Measurements from ENCODE around the gene NEO1. TPM values are rescaled to one million over a fixed set of nuclear protein-coding genes. Genes with fewer than 3 reads are reported as not detected.

The NEO1 gene
- total RNA-seq, 4 donors from 2014 or later: 15.5 to 73.4 (median 24.0) TPM

DNA sequence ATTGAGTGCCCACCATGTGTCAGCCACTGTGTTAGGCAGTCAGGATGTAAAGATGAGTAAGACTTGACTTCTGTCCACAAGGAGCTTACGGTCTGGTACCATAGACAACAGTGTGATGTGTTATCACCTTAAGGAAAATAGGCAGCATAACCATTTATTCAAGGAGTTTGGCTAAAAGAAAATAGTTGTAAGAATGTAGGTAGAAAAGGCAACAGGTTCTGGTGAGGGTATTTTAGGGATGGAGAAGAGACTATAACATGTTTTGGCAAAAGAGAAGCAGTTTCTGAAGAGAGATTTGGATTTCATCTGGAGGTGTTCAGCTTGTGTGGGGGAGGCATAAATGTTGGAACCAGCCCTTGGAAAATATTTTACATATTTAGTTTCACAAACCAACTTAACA, 194.6 kb downstream of the NEO1 start:
- no peak for ATAC-seq (ENCODE audit: low FRiP score)

DNA sequence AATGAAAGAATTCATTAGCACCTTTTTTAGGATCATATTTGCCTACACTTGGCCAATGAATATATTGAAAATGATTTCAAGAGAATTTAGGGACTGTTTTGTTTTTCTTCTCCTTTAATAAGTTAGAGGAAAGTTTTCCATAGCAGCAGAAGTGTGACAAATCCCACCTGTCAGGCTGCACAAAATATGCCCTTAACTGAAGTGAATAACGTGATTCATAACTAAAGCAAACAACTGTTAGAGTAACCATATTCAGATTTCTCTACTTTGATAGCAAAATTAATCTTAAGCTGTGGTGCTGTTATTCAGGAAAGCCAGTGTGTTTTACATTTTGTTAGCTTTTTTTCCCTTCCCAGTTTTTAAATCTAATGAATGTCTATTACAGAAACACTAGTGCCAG, 195.1 kb downstream of the NEO1 start:
- DNase-seq (ENCODE audit: low spot score): no peak
- ATAC-seq (ENCODE audit: low FRiP score): no peak
- TF ChIP-seq, protein P1, sequence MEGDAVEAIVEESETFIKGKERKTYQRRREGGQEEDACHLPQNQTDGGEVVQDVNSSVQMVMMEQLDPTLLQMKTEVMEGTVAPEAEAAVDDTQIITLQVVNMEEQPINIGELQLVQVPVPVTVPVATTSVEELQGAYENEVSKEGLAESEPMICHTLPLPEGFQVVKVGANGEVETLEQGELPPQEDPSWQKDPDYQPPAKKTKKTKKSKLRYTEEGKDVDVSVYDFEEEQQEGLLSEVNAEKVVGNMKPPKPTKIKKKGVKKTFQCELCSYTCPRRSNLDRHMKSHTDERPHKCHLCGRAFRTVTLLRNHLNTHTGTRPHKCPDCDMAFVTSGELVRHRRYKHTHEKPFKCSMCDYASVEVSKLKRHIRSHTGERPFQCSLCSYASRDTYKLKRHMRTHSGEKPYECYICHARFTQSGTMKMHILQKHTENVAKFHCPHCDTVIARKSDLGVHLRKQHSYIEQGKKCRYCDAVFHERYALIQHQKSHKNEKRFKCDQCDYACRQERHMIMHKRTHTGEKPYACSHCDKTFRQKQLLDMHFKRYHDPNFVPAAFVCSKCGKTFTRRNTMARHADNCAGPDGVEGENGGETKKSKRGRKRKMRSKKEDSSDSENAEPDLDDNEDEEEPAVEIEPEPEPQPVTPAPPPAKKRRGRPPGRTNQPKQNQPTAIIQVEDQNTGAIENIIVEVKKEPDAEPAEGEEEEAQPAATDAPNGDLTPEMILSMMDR (IDR thresholded peaks at IDR 0.05): no peak

More for the DNA sequence above, 194.6 kb downstream of the NEO1 start:
- TF ChIP-seq, protein P1 (IDR thresholded peaks at IDR 0.05): no peak
- no peak for DNase-seq (ENCODE audit: low spot score)

DNA sequence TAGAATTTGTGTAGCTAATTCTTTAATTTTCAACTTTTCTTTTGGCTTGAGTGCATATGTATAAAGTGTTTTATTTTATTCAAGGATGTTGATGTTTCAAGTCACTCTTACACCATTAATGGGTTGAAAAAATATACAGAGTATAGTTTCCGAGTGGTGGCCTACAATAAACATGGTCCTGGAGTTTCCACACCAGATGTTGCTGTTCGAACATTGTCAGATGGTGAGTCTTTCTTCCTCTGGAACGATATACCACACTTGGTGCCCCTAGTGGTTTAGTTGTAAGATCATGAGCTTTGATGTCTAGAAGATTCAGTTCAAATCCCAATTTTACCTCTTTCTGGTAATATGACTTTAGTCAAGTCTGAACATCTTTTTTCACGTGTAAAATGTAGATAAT, 197.2 kb downstream of the NEO1 start:
- no peak for DNase-seq (ENCODE audit: low spot score)

DNA sequence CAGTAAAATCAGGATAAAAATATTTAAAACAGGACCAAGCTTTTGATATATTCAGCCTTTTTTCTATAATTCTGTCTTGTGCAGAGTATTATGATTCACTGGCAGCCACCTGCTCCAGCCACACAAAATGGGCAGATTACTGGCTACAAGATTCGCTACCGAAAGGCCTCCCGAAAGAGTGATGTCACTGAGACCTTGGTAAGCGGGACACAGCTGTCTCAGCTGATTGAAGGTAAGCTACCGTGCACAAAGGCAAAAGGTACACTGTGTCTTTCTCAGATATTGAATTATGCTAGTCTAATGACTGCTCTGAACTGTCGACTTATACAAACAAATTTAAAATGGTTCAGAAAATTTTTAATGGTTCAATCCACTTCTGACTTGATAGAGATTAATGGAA, 202.3 kb downstream of the NEO1 start:
- DNase-seq (ENCODE audit: low spot score) (no peak), ATAC-seq (ENCODE audit: low FRiP score) (no peak)
- TF ChIP-seq, protein P1 (IDR thresholded peaks at IDR 0.05): no peak

More for the DNA sequence above, 197.2 kb downstream of the NEO1 start:
- TF ChIP-seq, protein P1 (IDR thresholded peaks at IDR 0.05): no peak
- ATAC-seq (ENCODE audit: low FRiP score): no peak

DNA sequence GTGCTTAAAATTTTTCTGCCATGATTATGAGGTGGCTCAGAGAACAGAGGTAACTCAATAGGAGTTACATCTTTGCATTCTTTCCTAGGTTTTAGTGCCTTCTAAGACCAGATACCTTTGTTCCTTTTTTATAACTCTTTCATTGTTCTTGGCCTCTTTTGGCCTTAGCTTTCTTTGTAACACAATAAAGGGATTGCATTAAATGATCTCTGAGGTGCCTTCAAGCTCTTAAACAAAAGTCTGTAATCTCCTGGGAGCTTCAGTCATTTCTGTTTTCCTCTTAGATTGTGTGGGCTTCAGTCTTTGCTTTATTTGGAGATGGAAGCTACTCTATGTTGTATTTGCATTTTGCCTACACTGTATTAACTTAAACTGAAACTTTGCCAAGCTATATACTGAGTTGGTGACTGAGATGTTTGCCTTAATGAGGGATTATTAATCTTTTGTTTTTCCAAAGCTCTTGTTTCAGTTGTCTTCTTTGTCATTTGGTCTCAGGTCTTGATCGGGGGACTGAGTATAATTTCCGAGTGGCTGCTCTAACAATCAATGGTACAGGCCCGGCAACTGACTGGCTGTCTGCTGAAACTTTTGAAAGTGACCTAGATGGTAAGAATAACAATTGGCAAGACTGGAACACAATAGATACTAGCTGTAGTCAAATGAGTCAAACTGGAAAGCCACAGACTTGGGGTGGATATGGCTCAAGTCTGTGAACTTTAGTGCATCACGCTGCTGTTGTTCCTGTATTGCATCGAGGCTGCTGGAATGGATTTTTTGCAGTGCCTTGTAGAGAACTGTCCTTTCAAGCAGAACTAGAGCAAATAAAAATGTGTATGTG, 206.2 kb downstream of the NEO1 start:
- TF ChIP-seq, protein P1 (IDR thresholded peaks at IDR 0.05): no peak
- DNase-seq (ENCODE audit: low spot score): no peak
- ATAC-seq (ENCODE audit: low FRiP score): no peak

DNA sequence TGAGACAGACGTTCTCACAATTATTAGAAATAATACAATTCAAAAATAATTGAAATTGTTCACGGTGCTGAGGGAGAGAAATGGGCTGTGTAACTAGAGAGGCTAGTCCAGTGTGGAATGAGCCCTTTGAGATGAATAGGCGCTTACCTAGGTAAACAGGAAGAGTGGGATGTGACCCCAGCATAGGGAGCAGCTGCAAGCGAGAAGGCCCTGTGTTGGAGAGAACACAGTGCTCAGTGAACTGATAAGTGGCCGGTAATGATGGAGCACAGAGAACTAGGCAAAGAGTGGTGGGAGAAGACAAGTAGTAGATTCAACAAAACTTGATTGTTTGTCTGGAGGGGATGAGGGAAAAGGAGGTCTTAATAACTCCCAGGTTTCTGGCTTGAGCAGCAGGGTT, 212.6 kb downstream of the NEO1 start:
- TF ChIP-seq, protein P1 (IDR thresholded peaks at IDR 0.05): no peak
- no peak for DNase-seq (ENCODE audit: low spot score)
- no peak for ATAC-seq (ENCODE audit: low FRiP score)
